ENCODE data around the gene TRIP10. TPM values are rescaled to one million over a fixed set of nuclear protein-coding genes. Genes with fewer than 3 reads are reported as not detected.
A peak's percentile ranks its signal among the peaks of the same experiment; 100 is the strongest.

Gene TRIP10
- total RNA-seq, 1 experiment from 2014 or later, result 65.7 TPM

- no peak for DNase-seq (ENCODE audit: low spot score)
Observed at GRCh38 chr19:6712231-6712630, 27.2 kb upstream of the TRIP10 start.

GRCh38 chr19:6712692-6713670, 26.5 kb upstream of the TRIP10 start:
- DNase-seq (ENCODE audit: low spot score), result no peak

GRCh38 chr19:6713773-6714692, 25.4 kb upstream of the TRIP10 start:
- no peak for DNase-seq (ENCODE audit: low spot score)

GRCh38 chr19:6714749-6715555, 24.5 kb upstream of the TRIP10 start:
- DNase-seq (ENCODE audit: low spot score), result no peak

- no peak for DNase-seq (ENCODE audit: low spot score)
Observed at GRCh38 chr19:6716610-6716970, 22.9 kb upstream of the TRIP10 start.

DNA sequence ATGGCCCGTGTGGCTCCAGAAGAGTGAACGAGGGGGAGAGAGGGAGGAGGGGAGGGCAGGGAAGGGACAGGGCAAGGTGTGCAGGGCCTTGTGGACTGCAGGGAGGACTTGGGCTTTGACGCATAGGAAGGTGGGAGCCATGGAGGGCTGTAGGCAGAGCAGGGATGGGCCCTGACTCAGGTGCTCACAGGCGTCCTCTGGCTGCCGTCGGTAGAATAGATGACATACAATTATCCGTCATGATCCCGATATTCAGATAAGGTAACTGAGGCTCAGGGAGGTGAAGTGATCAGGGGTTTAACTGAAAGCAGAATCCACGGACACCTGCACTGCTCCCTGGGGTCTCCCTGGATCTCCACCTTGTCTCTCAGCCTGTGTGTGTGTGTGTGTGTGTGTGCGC, 22.4 kb upstream of the TRIP10 start:
- DNase-seq (ENCODE audit: low spot score), result no peak

DNA sequence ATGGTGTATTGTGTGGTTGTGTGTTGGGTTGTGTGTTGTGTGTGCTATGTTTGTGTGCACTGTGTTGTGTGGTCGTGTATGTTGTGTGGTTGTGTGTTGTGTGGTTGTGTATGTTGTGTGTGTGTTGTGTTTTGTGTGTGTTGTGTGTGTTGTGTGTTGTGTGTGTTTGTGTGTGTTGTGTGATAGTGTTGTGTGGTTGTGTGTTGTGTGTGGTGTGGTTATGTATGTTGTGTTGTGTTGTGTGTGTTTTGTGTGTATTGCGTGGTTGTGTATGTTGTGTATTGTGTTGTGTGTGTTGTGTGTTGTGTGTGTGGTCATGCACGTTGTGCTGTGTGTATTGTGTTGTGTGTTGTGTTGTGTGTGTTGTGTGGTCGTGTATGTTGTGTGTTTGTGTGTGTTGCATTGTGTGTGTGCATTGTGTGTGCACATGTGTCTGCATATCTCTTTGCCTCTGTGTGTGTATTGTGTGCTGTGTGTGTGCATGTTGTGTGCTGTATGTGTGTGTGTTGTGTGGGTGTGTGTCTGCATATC, 22.0 kb upstream of the TRIP10 start:
- no peak for DNase-seq (ENCODE audit: low spot score)

DNA sequence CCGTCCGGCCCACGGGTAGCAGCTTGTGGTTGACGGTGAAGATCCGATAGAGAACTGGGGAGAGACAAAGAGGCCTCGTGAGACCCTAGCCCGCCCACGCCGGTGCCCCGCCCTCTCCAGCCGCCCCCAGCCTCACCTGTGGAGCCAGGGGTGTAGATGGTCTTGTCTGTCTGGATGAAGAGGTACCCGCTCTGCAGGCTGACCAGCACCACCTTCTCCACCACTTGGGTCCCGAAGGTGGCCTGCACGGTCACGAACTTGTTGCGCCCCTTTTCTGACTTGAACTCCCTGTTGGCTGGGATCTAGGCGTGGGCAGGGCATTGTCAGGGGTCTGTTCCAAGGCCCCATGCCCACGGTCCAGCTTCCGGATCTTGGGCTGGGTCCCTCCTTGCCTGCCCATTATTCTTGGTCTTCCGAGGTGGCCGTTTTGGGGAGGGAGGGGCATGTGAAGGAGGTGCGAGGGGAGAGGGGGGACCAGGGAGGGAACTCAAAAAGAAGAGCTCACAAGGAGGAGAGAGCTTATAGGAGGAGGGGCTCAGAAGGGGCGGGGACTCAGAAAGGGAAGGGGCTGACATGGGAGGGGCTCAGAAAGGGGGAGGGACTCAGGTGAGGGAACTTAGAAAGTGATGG, 21.3 kb upstream of the TRIP10 start:
- no peak for DNase-seq (ENCODE audit: low spot score)

DNA sequence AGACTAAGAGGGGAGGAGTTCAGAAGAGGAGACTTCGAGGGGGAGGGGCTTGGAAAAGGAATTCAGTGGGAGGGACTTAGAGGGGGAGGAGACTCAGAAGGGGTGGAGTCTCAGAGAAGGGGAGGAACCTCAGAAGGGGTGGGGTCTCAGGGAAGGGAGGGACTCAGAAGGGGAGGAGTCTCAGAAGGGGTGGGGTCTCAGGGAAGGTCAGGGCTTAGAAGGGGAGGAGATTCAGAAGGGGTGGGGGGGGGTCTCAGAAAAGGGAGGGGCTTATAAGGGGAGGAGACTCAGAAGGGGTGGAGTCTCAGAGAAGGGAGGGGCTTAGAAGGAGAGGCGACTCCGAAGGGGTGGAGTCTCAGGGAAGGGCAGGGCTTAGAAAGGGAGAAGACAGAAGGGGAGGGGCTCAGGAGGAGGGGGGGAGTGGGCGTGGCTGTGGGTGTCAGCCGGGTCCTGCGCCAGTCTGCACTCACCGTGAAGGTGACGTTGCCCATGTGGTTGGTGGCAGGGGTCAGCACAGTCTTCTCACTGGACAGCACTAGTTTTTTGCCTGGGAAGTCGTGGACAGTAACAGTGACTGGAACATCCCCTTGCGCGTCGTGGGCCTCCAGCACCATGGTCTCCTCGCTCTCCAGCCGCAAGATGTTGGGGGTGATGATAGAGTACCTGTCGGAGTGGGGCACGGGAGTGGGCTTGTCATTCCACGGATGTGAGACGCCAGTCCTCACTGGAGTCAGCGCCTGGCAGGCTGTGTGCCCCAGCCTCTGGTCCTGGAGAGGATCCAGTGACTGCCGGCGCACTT, 20.5 kb upstream of the TRIP10 start:
- DNase-seq (ENCODE audit: low spot score), result peak; percentile 15

DNA sequence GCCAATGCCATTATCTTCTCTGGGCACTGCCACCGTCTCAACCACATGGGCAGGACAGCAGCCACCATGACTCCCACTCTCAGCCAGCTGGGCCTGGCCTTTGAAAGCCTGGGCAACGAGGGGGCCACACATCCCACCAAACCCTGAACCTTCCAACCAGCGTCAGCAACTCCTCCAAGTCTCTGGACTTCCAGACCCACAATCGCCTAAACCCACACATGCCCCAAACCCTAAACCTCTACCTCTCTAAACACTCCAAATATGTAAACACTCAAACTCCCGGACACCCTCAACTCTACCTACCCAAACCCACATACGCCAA, 20.0 kb upstream of the TRIP10 start:
- DNase-seq (ENCODE audit: low spot score), result no peak

GRCh38 chr19:6719992-6720368, 19.5 kb upstream of the TRIP10 start:
- DNase-seq (ENCODE audit: low spot score), result no peak

DNA sequence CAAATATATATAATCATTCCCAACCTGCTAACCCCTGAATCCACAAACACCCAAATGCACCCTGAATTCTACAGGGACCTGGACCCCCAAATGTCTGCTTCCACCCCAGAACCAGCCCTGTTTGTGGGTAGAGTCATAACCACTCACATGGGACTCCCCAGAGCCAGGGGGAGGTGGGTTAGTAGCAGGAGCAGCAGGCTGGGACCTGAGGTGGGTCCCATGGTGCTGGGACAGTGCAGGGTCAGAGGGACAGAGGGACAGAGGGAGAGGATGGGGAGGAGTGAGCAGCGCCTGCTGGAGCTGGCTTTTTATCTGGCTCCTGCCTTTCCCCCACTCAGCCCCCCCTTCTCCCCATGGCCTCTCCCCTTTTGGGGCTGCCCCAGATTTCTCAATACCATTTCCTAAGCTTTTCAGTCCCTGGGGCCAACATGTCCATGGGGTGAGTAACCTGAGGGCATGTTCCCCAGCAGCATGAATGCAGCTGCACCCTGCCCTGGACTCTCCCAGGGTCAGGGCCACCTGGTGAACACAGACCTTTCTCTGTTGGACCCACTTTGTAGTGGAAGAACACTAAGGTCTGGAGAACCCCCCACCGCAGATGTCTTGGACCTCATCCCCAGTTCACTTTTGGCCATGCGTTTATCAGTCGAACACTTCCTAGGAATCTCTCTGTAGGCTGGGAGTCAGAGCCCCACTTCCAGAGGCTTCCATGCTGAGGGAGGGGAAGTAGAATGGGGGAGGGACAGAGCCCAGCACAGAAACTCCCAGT, 18.9 kb upstream of the TRIP10 start, which contains the start of gene C3:
TSS of gene C3 (minus strand) at position 282 of the 769 bp plus-strand sequence. CDS start at position 221, 61 bp downstream.
- no peak for DNase-seq (ENCODE audit: low spot score)

GRCh38 chr19:6721138-6721474, 18.4 kb upstream of the TRIP10 start:
- no peak for DNase-seq (ENCODE audit: low spot score)

GRCh38 chr19:6721773-6722172, 17.7 kb upstream of the TRIP10 start:
- DNase-seq (ENCODE audit: low spot score), result no peak

DNA sequence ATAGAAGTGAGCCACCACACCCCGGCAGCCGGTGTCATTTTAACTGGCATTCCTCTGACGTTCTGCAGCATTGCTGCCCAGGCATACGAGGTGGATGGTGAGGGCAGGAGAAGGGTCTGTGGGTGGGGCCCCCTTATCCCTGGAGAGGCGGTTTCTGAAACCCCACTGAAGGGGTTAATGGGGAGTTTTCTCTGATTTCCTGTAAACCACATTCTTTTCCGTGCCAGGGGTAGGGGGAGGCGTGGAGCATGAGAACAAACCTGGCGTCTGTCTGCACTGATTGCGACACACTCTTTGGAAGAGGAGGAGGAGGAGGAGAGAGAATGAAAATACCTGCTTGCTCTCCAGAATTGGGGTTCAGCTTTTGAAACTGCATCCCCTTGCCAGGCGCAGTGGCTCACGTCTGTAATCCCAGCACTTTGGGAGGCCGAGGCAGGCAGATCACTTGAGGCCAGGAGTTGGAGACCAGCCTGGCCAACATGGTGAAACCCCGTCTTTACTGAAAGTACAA, 16.3 kb upstream of the TRIP10 start:
- no peak for DNase-seq (ENCODE audit: low spot score)

- DNase-seq (ENCODE audit: low spot score), result no peak
Observed at GRCh38 chr19:6723738-6724137, 15.7 kb upstream of the TRIP10 start.

- no peak for DNase-seq (ENCODE audit: low spot score)
Observed at GRCh38 chr19:6724631-6725492, 14.6 kb upstream of the TRIP10 start.
